Heart right ventricle (tissue), 16 donors: ENCODE data around the gene HSFX4. TPM values are rescaled to one million over a fixed set of nuclear protein-coding genes. Genes with fewer than 3 reads are reported as not detected.
"Not testable (repeated sequence)": the region's sequence is repeated elsewhere in the genome, so short reads cannot be mapped to it uniquely, and the experiment has no call there.

ENCODE experiments used
- ATAC-seq, 8 donors: fragments of 200-7000 bp; cut with Tn5 transposase; one replicate each; pipeline ENCODE4 v1.9.1; 2020; ENCODE audit warnings: mild to moderate bottlenecking in 8 of 8, moderate library complexity in 8 of 8, moderate number of reproducible peaks in 1 of 8
- DNase-seq, 2 donors: peaks; one replicate each; pipeline ENCODE4 v3.0.0-alpha.2; 2020
- H3K27ac ChIP-seq, 10 donors: fragments of 200-600 bp; sonication (generic) in 2 of 10; one replicate each; pipeline versions ENCODE4 v1.5.0 to v1.8.0; 2020 to 2022; ENCODE audit warnings: mild to moderate bottlenecking in 3 of 10
- H3K27me3 ChIP-seq, 7 donors: fragments of 200-600 bp; one replicate each; pipeline ENCODE4 v1.8.0; 2021 to 2022; ENCODE audit warnings: mild to moderate bottlenecking in 2 of 7
- H3K36me3 ChIP-seq, 9 donors: fragments of 200-600 bp; sonication (generic) in 1 of 9; one replicate each; pipeline versions ENCODE4 v1.5.0 to v1.8.0; 2020 to 2022; ENCODE audit warnings: mild to moderate bottlenecking in 2 of 9
- H3K4me1 ChIP-seq, 9 donors: fragments of 200-600 bp; sonication (generic) in 1 of 9; one replicate each; pipeline versions ENCODE4 v1.5.0 to v1.8.0; 2020 to 2022; ENCODE audit warnings: mild to moderate bottlenecking in 4 of 9
- H3K4me3 ChIP-seq, 10 donors: fragments of 200-600 bp; sonication (generic) in 2 of 10; one replicate each; pipeline versions ENCODE4 v1.5.0 to v1.8.0; 2020 to 2022; ENCODE audit warnings: mild to moderate bottlenecking in 7 of 10, moderate library complexity in 2 of 10
- H3K9me3 ChIP-seq, 11 donors: fragments of 200-600 bp in 10 of 11; sonication (generic) in 2 of 11; one replicate each; pipeline versions ENCODE4 v1.5.0 to v1.8.0; 2013 to 2022; ENCODE audit warnings: mild to moderate bottlenecking in 2 of 11, control low read depth in 1 of 11, moderate library complexity in 1 of 11
- WGBS, 2 donors: extraction: QIAGEN DNeasy Blood & Tissue Kit; methylation state at CpG; one replicate each; pipeline ENCODE4 v1.1.7; 2013; ENCODE audit warnings: inconsistent platforms in 1 of 2; 5-methylcytosine and 5-hydroxymethylcytosine counted together
- intact Hi-C, 10 donors: fragments of 100-400 bp; cut with DNase I; formaldehyde crosslinking; loops; one replicate each; pipeline versions ENCODE4 v1.11.1 to v1.14.2; 2022
- long read RNA-seq, 3 donors: library from polyadenylated mRNA; unstranded; transcript quantifications; one replicate each; pipeline ENCODE4 v2.0.0, GENCODE V29; 2020 to 2021
- polyA plus RNA-seq, 2 donors: library from polyadenylated mRNA; stranded (reverse); fragments of 200-250 nt; gene quantifications; one replicate each; pipeline ENCODE4 v1.2.3, GENCODE V29; 2013
- total RNA-seq, 10 donors: library from RNA; stranded (reverse); fragmentation: NEBNext Ultra II Directional in 3 of 10; extraction: Animal tissue kit (Norgen Biotek cat#: 25700) in 3 of 10; gene quantifications; one replicate each; pipeline versions ENCODE4 v1.2.1 to v1.2.4, GENCODE V29; 2021 to 2023
- TF ChIP-seq, protein P1 (sequence below), 9 donors: fragments of 200-600 bp; sonication (generic) in 2 of 9; IDR thresholded peaks; one replicate each; pipeline versions ENCODE4 v1.5.0 to v1.8.0; 2021 to 2022; ENCODE audit warnings: antibody characterized with exemption in 9 of 9, mild to moderate bottlenecking in 5 of 9, moderate library complexity in 1 of 9
- donor health status: Arrhythmogenic right ventricular cardiomyopathy.
- donor health status: ischemic (EF 13 %, LVEDD 7.1; RV severe dilation, severe dysfunction).
- donor health status: healthy with polysubstance abuse.
- donor health status: DM: no; HTN: yes; CAD: no.
- donor health status: DM: no; HTN: no; CAD: no.
- donor health status: ischemic (EF 25% LVEDD 6.9; RV normal size, moderate dysfunction).
- donor health status: ischemic (EF 25% LVEDD 5.7; RV mildly dilated, moderate dysfunction).
- donor health status: healthy.
- donor health status: DM: yes; HTN: yes; CAD: no.
- donor health status: Ischemic cardiomyopathy.
- donor health status: ischemic (EF 35%, LVEDD 5.7; RV mildly dilated, moderate dysfunction).
- donor health status: nonischemic (EF 11% LVEDD 7.7; RV severe dilation, severe dysfunction).
- donor health status: DM: yes; HTN: yes; CAD: no.
- donor health status: PGD.
- donor health status: ischemic (EF 29% LVEDD 5.4; RV normal size, mild dysfunction).
- donor health status: nonischemic (EF 23%, LVEDD 6.1; RV moderate dilation, normal function).

The HSFX4 gene
- total RNA-seq (not detected), polyA plus RNA-seq (under 1 TPM in 1 of 2 donors, not detected in 1; 0.07 TPM)
- long read RNA-seq, donor 1, result 0 reads
- long read RNA-seq, donor 2, result 0 reads
- long read RNA-seq, donor 3, result 0 reads

- H3K27ac ChIP-seq, intact Hi-C loops, H3K4me3 ChIP-seq, H3K4me1 ChIP-seq, H3K36me3 ChIP-seq, H3K27me3 ChIP-seq, H3K9me3 ChIP-seq, DNase-seq: not testable (repeated sequence)
- ATAC-seq, result peak in 1 of 8 donors; percentile 55
- 80 to 83% methylated on average over 1 to 2 of the region's 7 CpGs for WGBS, 2 donors
These were observed at the start of gene HSFX4 for GRCh38 chrX:149929400-149929799. Gene HSFX4 (plus strand): TSS chrX:149929573. CDS start chrX:149929645, 72 bp downstream.

DNA sequence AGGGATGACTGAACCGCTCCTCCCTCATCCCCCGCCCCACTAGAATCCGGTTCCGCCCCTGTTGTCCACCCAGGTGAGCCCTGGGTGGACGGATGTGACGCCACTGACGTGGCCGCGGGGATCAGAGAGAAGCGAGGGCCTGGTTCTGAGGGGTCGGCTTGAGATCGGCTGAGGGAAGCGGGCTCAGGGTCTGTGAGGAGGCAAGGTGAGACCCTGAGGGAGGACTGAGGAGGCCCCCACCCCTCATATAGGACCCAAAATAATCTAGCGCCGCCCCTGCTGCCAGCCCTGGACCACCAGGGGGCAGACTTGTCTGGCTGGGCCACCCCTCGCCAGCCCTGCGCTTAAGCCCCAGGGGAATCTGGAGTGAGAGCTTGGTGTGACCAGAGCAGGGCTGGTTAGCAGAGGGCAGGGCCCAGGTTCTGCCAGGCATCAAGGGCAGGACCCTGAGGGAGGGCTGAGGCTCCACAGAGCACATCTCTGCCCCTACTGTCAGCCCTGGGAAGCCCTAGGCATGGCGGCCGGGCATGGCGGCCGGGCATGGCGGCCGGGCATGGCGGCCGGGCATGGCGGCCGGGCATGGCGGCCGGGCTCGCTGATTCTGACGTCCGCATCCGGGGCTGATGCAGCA lies 48.2 kb upstream of the HSFX4 start, which contains the start of gene MAGEA8:
Gene MAGEA8 (plus strand): TSS at position 103 of the 631 bp plus-strand sequence. CDS start 3,090 bp downstream, outside the sequence.
- DNase-seq, result no peak
- H3K4me1 ChIP-seq, result no peaks in the 10 kb centered on the region
- peaks cover 0 to 3% (median 0%) of the 10 kb centered on the region in 7 donors for H3K27me3 ChIP-seq
- no peaks in the 10 kb centered on the region for H3K9me3 ChIP-seq
- intact Hi-C loops, result loop anchor here in 1 of 10 donors (10.0 kb wide), 1 partner anchor 356 kb away; no protein-coding TSS in a partner anchor
- H3K27ac ChIP-seq, result no peak within 1 kb of the TSS
- no peaks in the 10 kb centered on the region for H3K36me3 ChIP-seq
- H3K4me3 ChIP-seq, result no peak within 1 kb of the TSS
- no peak for ATAC-seq
- TF ChIP-seq, protein P1, sequence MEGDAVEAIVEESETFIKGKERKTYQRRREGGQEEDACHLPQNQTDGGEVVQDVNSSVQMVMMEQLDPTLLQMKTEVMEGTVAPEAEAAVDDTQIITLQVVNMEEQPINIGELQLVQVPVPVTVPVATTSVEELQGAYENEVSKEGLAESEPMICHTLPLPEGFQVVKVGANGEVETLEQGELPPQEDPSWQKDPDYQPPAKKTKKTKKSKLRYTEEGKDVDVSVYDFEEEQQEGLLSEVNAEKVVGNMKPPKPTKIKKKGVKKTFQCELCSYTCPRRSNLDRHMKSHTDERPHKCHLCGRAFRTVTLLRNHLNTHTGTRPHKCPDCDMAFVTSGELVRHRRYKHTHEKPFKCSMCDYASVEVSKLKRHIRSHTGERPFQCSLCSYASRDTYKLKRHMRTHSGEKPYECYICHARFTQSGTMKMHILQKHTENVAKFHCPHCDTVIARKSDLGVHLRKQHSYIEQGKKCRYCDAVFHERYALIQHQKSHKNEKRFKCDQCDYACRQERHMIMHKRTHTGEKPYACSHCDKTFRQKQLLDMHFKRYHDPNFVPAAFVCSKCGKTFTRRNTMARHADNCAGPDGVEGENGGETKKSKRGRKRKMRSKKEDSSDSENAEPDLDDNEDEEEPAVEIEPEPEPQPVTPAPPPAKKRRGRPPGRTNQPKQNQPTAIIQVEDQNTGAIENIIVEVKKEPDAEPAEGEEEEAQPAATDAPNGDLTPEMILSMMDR (IDR thresholded peaks at IDR 0.05), result peak in 1 of 9 donors; percentile 22
- 93 to 94% methylated on average over 30 to 33 of the region's 33 CpGs for WGBS, 2 donors

DNA sequence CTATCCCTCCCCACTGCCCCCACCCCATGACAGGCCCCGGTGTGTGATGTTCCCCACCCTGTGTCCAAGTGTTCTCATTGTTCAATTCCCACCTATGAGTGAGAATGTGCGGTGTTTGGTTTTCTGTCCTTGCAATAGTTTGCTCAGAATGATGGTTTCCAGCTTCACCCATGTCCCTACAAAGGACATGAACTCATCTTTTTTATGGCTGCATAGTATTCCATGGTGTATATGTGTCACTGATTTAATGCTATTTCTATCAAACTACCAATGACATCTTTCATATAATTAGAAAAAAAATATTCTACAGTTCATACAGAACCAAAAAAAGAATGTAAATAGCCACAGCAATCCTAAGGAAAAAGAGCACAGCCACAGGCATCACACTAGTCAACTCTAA lies 38.5 kb upstream of the HSFX4 start:
- not testable (repeated sequence) for H3K9me3 ChIP-seq, H3K27ac ChIP-seq, ATAC-seq

DNA sequence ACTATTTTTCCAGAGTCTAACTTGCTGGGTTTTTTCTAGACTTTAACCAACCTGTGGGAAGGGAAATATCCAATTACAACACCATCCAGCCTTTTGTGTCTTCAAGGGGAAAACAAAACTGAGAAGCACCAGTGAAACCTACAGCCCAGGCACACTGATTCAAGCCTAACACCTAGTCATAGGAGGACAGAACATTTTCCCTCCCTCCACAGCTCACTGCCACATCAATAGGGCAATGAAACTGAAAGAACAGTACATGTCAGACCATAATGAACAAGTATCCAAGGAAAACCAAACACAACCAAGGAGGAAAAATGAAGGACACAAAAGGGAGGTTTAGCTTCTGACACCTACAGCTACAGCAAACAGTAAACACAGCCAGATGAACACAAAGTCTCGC lies 30.8 kb upstream of the HSFX4 start:
- intact Hi-C loops, result no loop called here
- Histone ChIP-seq H3K36me3 (no peaks in the 10 kb centered on the region), H3K9me3 (no peaks in the 10 kb centered on the region), H3K4me3 (no peak overlapping the region), H3K27ac (no peak overlapping the region), H3K4me1 (no peaks in the 10 kb centered on the region), H3K27me3 (no peaks in the 10 kb centered on the region)
- TF ChIP-seq, protein P1 (IDR thresholded peaks at IDR 0.05), result no peak
- ATAC-seq (no peak), DNase-seq (no peak)
- WGBS, 2 donors, result 68 to 76% methylated on average over 1 of the region's 1 CpG

More for the DNA sequence above, 38.5 kb upstream of the HSFX4 start:
- intact Hi-C loops, H3K4me1 ChIP-seq, DNase-seq, H3K27me3 ChIP-seq, H3K36me3 ChIP-seq, H3K4me3 ChIP-seq: not testable (repeated sequence)
- 60 to 85% methylated on average over 2 of the region's 2 CpGs for WGBS, 2 donors

- ATAC-seq (no peak), DNase-seq (no peak)
- no peaks in the 10 kb centered on the region for H3K27me3 ChIP-seq
- TF ChIP-seq, protein P1 (IDR thresholded peaks at IDR 0.05), result peak in 2 of 9 donors; percentile 12 to 15
- H3K36me3 ChIP-seq, result no peaks in the 10 kb centered on the region
- peak overlapping the region in 3 of 10 donors; percentile 9 to 13 (median 11) for H3K4me3 ChIP-seq
- H3K9me3 ChIP-seq, result no peaks in the 10 kb centered on the region
- WGBS, 2 donors, result 9 to 13% methylated on average over 6 of the region's 6 CpGs
- H3K27ac ChIP-seq, result no peak overlapping the region
- H3K4me1 ChIP-seq, result no peaks in the 10 kb centered on the region
- intact Hi-C loops, result no loop called here
These were observed 25.3 kb upstream of the HSFX4 start for GRCh38 chrX:149903889-149904748.
